ENCODE results near the gene FCGBP.
"Not testable (repeated sequence)": the region's sequence is repeated elsewhere in the genome, so short reads cannot be mapped to it uniquely, and the experiment has no call there.

FCGBP gene

GRCh38 chr19:39890755-39891551 is 43.5 kb downstream of the FCGBP start:
- DNase-seq (ENCODE audit: low spot score): no peak

GRCh38 chr19:39889872-39890754 is 44.3 kb downstream of the FCGBP start:
- DNase-seq (ENCODE audit: low spot score): not testable (repeated sequence)

- DNase-seq (ENCODE audit: low spot score): not testable (repeated sequence)
Observed at GRCh38 chr19:39887456-39887951, 46.9 kb downstream of the FCGBP start.

GRCh38 chr19:39885821-39886554 is 48.4 kb downstream of the FCGBP start:
- not testable (repeated sequence) for DNase-seq (ENCODE audit: low spot score)

- DNase-seq (ENCODE audit: low spot score): not testable (repeated sequence)
Observed at GRCh38 chr19:39884721-39885120, 49.7 kb downstream of the FCGBP start.
